ENCODE data around the gene OR6B2.

DNA sequence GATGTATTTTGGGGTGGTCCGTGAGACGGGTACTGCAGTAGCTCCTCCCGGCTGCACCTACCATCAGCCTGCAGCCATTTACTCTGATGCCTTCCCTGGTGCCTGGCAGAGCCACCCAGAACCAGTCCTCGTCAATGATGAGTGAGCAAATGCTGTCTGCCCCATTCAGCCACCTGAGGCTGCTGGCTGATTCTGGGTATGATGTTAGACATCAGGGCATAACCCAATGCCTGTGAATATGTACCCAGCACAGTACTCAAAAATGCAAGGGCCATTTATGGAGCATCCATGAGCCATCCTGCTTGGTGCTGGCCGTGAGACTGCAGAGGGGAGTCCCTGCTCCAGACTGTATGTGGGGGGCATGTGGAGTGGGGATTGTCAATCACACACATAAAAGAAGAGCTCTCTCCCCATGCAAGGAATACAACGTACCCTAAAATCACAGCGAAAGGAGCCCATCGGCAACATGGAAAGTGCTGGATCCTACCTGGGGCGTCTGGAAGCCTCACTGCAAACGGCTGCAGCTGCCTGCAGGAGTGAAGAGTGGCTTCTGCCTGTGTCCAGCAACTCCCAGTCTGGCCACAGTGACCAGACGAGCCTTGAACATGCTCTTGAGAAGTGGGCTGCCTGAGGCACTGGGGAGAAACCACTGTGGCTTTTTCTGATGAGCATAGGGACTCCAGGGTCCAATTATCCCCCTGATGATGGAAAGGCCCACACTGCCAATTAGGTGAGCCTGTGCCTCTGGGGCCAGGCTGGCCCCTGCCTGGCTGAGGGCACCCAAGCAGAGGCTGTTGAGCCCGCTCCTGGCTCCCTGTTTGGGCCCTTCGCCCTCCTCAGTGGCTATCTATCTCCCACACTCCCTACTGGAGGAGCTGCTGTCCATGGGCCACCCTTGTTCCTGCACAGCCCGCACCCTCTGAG is 2.4 kb upstream of the OR6B2 start:
- TF ChIP-seq, protein P1, sequence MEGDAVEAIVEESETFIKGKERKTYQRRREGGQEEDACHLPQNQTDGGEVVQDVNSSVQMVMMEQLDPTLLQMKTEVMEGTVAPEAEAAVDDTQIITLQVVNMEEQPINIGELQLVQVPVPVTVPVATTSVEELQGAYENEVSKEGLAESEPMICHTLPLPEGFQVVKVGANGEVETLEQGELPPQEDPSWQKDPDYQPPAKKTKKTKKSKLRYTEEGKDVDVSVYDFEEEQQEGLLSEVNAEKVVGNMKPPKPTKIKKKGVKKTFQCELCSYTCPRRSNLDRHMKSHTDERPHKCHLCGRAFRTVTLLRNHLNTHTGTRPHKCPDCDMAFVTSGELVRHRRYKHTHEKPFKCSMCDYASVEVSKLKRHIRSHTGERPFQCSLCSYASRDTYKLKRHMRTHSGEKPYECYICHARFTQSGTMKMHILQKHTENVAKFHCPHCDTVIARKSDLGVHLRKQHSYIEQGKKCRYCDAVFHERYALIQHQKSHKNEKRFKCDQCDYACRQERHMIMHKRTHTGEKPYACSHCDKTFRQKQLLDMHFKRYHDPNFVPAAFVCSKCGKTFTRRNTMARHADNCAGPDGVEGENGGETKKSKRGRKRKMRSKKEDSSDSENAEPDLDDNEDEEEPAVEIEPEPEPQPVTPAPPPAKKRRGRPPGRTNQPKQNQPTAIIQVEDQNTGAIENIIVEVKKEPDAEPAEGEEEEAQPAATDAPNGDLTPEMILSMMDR (conservative IDR thresholded peaks at IDR 0.05; ENCODE audit: low read length), result no peak
- TF ChIP-seq EZH2phosphoT487 (IDR thresholded peaks at IDR 0.05; ENCODE audit: borderline replicate concordance, low read depth, low read length), result no peak

Measured in OCI-LY7 (cell line).